SKM-1 (cell line): ENCODE measurements around the gene PDCD5.

Experiments
- DNase-seq: peaks from one replicate; lab custom pipeline; 2025; ENCODE audit not compliant: unreplicated experiment; lab: John Stamatoyannopoulos, UW

PDCD5 gene

DNA sequence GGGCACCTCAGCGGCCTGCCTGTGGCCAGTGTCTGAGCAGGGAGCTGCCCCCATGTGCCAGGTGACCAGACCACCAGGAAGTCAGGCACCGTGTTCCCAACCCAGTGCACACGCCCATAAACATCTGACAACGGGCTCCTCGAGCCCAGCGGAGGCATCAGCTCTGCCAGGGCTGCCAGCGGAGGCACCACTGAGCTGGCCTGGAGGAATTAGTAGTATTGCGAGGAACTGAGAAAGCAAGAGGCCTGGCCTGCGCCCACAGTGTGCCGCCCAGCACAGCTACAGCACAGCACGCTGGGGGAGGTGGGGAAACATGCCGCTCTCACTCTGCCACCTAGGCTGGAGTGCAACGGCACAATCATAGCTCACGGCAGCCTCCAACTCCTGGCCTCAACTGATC is 49.3 kb downstream of the PDCD5 start:
- no peak for DNase-seq

DNA sequence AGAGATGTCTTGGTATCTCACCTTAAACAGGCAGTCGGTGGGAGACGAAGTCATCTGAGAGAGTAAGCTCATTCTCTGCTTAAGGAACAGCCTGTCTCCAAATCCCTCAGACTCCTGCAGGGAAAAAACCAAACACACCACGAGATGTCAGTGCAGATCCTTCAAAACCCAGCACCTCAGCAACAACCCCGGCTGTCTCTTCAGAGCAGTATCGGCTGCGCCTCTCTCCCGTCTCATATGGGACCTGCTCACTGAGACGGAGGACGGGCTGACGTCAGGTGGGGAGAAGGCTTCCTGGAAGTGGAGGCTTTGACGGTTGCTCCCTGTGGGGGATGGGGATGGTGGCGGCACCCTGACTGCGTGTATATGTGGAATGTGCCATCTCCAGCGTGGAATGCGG is 50.4 kb downstream of the PDCD5 start:
- DNase-seq, result no peak
